DMS53 (cell line): ENCODE data around the gene RNF10.
"Not testable (repeated sequence)": the region's sequence is repeated elsewhere in the genome, so short reads cannot be mapped to it uniquely, and the experiment has no call there.

Experiments used
- DNase-seq: peaks from one replicate; lab custom pipeline; 2025; lab: John Stamatoyannopoulos, UW

RNF10 gene

GRCh38 chr12:120534203-120534702 is at the start of gene RNF10:
RNF10 (plus strand) TSS chr12:120534356; CDS start chr12:120534812, 456 bp downstream.
- peak; percentile 96 for DNase-seq

DNA sequence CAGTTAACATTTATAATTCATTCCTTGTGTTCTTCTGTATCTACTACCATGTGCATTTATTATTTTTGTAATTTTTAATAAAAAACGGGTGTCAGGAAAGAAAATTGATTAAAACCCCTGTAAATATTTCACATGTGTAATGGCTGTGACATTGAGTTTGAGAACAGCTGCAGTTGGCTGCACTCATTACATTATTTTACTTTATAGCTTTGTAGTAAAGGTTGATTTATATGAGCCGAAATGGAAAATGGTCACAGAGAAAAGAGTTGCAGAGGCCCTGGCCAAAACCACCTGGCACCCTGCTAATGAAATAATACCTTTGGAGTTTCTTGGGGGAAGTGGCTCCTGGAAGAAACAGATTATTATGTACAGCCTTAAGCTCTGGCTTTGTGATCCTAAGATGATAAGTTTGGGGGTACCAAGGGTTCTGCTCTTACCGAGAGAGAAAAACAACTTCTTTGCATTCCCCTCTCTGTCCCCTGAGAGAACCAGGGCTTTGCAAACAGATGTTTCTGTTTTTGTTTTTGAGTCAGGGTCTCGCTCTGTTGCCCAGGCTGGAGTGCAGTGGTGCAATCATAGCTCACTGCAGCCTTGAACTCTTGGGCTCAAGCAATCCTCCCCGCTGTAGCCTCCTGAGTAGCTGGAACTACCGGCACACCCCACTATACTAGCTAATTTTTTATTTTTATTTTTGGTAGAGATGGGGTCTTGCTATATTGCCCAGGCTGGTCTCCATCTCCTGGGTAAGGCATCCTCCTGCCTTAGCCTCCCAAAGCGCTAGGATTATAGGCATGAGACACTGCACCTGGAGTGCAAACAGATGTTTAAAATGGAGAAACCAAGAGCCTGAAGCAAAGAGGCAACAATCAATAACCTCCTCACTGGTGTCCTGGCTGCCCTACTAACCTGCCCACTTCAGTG is 47.9 kb upstream of the RNF10 start:
- DNase-seq, result no peak

DNA sequence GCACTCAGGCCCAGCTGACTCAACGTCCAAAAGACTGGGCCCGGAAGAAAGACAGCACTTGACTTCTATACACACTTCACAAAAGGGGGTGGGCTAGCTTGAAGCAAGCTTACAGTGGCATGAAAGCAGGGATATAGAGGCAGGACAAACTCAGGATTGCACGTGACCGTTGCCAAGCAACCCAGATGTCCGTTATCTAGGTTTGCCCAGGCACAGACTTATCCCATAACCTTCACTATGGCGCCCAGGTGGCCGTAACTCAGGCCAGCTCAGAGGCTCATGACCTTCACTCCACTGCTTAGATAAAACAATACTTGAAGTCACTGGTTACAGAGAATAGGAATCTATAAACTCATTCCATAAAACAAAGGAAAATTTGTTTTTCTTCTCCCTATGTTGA is 46.6 kb upstream of the RNF10 start:
- DNase-seq, result not testable (repeated sequence)

DNA sequence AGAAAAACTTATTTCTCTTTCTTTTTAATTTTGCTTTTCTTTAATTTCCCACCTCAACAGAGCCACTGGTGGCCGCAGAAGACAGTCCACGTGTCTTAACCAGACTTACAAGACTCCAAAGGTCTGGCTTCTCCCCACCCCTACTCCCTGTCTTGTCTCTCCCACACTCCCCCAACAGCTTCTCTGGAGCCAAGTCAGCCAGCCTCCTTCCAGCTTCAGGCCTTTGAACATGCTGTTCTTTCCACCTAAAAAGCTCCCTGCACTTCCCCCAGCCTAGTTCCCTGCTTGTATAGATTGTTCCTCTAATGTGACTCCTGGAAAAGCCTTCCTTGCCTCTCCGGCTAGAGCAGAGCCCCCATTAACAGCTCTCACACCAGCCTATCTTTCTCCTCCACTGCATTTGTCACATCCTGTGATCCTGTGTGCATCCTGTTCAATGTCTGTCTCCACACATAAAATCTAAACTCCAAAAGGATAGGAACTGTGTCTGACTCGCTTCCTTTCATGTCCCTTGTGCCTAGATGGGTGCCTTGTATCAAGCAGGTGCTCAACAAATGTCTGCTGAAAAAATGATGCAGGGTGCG is 46.0 kb upstream of the RNF10 start:
- DNase-seq, result no peak

DNA sequence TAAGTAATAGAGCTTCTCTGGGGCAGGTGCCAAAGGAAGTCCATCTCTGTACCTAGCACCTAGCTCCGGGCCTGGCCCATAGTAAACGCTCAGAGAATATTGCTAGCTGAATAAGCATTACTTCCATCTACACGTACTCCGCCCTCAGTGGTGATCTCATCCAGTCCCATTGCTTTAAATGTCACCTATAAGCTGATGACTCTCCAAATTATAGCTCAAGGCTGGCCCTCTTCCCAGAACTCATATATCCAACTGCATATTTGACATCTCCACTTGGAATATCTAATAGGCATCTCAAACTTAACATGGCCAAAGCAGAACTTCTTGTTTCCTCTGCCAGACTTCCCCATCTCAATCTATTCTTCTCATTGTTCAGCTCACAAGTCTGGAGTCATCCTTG is 45.1 kb upstream of the RNF10 start:
- DNase-seq, result no peak

- DNase-seq, result no peak
These were observed 43.8 kb upstream of the RNF10 start for GRCh38 chr12:120490325-120490724.

GRCh38 chr12:120490833-120491512 is 43.2 kb upstream of the RNF10 start:
- no peak for DNase-seq

DNA sequence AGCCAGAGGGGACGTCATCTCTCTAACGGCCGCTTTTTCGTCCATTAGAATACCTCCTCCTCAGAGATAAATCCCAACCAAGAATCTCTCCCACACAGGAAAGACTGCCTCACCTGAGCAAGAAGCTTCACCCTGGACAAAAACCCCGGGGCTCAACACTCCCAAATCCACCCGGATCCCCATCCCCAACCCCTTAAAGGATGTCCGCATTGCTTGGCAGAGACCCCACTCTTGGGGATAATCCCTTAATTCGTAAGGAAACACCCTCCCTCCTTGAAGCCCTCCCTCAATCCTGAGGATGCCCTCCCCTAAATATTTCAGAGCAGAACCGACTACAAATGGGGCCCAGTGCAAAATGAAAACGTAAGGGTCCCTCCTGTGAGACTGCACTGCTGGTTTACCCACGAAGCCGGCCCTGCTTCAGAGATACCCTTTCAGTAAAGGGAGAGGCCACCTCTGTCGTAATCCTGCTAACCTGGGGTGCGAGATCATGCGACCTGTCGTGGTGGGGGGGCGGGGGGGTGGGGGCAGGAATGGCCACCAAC is 38.9 kb upstream of the RNF10 start:
- peak; percentile 51 for DNase-seq

- DNase-seq, result peak; percentile 99
These were observed 38.3 kb upstream of the RNF10 start, which contains the start of gene DYNLL1 for GRCh38 chr12:120495731-120496412. DYNLL1 (plus strand) TSS chr12:120496113; CDS start chr12:120496422, 309 bp downstream.

- peak; percentile 71 for DNase-seq
These were observed 37.5 kb upstream of the RNF10 start for GRCh38 chr12:120496413-120497340.

- no peak for DNase-seq
These were observed 36.5 kb upstream of the RNF10 start for GRCh38 chr12:120497524-120498150.

GRCh38 chr12:120498870-120499515 is 35.2 kb upstream of the RNF10 start:
- no peak for DNase-seq

- DNase-seq, result peak; percentile 23
These were observed 33.6 kb upstream of the RNF10 start for GRCh38 chr12:120500581-120500980.

DNA sequence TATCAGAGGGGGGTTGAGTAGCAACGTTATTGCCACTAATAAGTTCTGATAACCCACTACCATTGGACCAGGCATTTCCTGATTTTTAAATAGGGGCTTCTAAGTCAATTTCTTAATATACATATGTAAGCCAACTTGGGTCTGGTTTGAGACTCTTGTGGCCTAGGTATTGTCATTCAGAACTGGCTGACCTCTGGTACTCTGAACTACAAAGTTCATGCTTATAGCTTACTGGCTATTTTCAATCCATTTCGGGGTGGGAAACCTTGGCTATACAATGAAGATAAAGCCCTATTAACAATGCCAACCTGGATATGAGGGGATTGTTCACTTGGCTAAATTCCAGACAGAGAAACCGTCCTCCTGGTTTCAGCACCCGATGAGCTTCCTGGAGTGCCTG is 29.6 kb upstream of the RNF10 start:
- DNase-seq, result no peak

DNA sequence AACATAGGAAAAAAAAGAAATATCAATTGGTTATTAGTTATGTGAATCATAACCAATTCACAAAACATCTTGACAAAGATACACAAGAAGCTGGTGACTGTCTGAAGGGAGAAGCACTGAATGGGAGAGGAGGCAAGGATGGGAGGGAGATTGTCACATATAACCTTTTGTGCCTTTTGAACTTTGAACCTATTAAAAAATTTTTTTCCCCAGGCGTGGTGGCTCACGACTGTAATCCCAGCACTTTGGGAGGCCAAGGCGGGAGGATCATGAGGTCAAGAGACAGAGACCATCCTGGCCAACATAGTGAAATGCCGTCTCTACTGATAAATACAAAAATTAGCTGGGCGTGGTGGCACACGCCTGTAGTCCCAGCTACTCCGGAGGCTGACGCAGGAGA is 25.6 kb upstream of the RNF10 start:
- no peak for DNase-seq

GRCh38 chr12:120514002-120514401 is 20.2 kb upstream of the RNF10 start:
- DNase-seq, result no peak

GRCh38 chr12:120515496-120515895 is 18.7 kb upstream of the RNF10 start:
- no peak for DNase-seq

- not testable (repeated sequence) for DNase-seq
These were observed 14.8 kb upstream of the RNF10 start for GRCh38 chr12:120519324-120519723.

DNA sequence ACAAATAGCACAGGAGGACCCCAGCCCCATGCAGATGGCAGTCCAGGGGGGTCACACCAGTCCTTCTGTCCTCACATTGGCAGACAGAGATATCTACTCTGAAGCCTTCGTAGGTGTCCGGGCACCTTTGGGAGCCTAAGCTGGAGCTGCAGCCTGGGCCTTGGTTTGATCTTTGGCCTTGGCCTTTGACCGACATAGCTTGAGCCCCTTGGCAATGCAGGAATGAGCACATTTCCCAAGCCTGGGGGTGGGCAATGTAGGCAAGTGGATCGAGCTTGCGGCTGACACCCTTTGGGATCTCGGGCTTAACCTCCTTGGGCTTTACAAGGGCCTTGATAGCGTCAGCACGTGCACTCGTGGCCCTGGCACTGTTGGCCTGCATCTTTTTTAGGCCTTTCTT is 11.6 kb upstream of the RNF10 start:
- DNase-seq, result no peak
